Endothelial cell of umbilical vein (primary cell): ENCODE results near the gene NCEH1.

Source experiments
- EZH2 ChIP-seq: IDR thresholded peaks from 2 replicates; pipeline ENCODE4 v1.6.1; 2012; ENCODE audit warnings: borderline replicate concordance, low read depth, mild to moderate bottlenecking, moderate library complexity, low read length, inconsistent platforms; ENCODE audit not compliant: severe bottlenecking
- FOS ChIP-seq: IDR thresholded peaks from 2 replicates; pipeline ENCODE4 v1.6.1; 2011; ENCODE audit warnings: mild to moderate bottlenecking, low read length, moderate library complexity, borderline replicate concordance; ENCODE audit not compliant: insufficient read depth
- GATA2 ChIP-seq: IDR thresholded peaks from 2 replicates; pipeline ENCODE4 v1.7.0; 2011; ENCODE audit warnings: low read depth, mild to moderate bottlenecking, moderate library complexity, mixed read lengths, low read length; ENCODE audit not compliant: insufficient read length, insufficient read depth
- JUN ChIP-seq: IDR thresholded peaks from 2 replicates; pipeline ENCODE4 v1.6.1; 2011; ENCODE audit warnings: borderline replicate concordance, low read depth; ENCODE audit not compliant: insufficient read length, insufficient read depth
- MYC ChIP-seq: IDR thresholded peaks from one replicate; pipeline ENCODE4 v1.6.1; 2011; ENCODE audit warnings: mild to moderate bottlenecking, low read depth, low read length
- POLR2A ChIP-seq: IDR thresholded peaks from 2 replicates; pipeline ENCODE4 v1.6.1; 2012; ENCODE audit warnings: low read depth, mild to moderate bottlenecking, control low read depth, low read length
- POLR2AphosphoS5 ChIP-seq: IDR thresholded peaks from 2 replicates; pipeline ENCODE4 v1.6.1; 2012; ENCODE audit warnings: low read depth, mild to moderate bottlenecking, control low read depth, low read length, moderate library complexity; ENCODE audit not compliant: insufficient read depth
- TF ChIP-seq, protein P1 (sequence below), 2 donors: IDR thresholded peaks; 1 replicate in 1 of 2; 2 replicates in 1 of 2; pipeline ENCODE4 v1.5.1; 2011; ENCODE audit warnings: low read length in 2 of 2, mild to moderate bottlenecking in 2 of 2, moderate library complexity in 2 of 2, control low read depth in 1 of 2, inconsistent platforms in 1 of 2, low read depth in 1 of 2; ENCODE audit not compliant: insufficient read depth in 1 of 2; ENCODE audit errors: extremely low read depth in 1 of 2
- TF ChIP-seq, protein P2 (sequence below): IDR thresholded peaks from 2 replicates; pipeline ENCODE4 v1.6.1; 2011; ENCODE audit not compliant: insufficient read depth, insufficient read length

DNA sequence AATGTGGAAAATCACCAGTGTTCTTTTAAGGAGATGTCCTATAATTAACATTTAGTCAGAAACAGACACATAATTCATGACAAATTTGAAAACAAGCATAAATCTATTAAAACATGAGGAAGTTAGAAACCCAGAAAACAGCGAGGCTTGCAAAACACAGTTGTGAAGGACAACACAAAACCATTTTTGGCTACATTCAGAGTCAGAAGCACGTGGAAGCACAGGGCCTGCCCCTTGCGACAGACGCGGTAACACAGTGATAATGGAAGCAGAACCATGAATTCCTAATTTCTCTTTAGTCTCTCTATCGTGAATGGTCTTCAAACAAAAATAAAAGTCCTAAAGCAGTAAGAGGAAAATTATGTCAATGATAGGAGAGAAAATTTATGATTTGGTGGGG, 12.2 kb downstream of the NCEH1 start:
- no peak for TF ChIP-seq POLR2A
- TF ChIP-seq, protein P1, sequence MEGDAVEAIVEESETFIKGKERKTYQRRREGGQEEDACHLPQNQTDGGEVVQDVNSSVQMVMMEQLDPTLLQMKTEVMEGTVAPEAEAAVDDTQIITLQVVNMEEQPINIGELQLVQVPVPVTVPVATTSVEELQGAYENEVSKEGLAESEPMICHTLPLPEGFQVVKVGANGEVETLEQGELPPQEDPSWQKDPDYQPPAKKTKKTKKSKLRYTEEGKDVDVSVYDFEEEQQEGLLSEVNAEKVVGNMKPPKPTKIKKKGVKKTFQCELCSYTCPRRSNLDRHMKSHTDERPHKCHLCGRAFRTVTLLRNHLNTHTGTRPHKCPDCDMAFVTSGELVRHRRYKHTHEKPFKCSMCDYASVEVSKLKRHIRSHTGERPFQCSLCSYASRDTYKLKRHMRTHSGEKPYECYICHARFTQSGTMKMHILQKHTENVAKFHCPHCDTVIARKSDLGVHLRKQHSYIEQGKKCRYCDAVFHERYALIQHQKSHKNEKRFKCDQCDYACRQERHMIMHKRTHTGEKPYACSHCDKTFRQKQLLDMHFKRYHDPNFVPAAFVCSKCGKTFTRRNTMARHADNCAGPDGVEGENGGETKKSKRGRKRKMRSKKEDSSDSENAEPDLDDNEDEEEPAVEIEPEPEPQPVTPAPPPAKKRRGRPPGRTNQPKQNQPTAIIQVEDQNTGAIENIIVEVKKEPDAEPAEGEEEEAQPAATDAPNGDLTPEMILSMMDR (IDR thresholded peaks at IDR 0.05; ENCODE audit: extremely low read depth in 1 of 2, insufficient read depth in 1 of 2, low read depth in 1 of 2, low read length in 2 of 2) = no peak
- no peak for TF ChIP-seq EZH2
- TF ChIP-seq POLR2AphosphoS5 = no peak
- TF ChIP-seq JUN = no peak
- TF ChIP-seq, protein P2, sequence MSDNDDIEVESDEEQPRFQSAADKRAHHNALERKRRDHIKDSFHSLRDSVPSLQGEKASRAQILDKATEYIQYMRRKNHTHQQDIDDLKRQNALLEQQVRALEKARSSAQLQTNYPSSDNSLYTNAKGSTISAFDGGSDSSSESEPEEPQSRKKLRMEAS = no peak
- TF ChIP-seq GATA2 = no peak
- TF ChIP-seq FOS = no peak
- TF ChIP-seq MYC = no peak
